A204.1 (cell line): Measurements from ENCODE around the gene C4A.
"Not testable (repeated sequence)": the region's sequence is repeated elsewhere in the genome, so short reads cannot be mapped to it uniquely, and the experiment has no call there.

Source experiments
- FAIRE-seq: peaks from 2 replicates; lab custom pipeline; 2012; peaks lifted over from hg19 to GRCh38; lab: Jason Lieb, UNC

C4A gene

DNA sequence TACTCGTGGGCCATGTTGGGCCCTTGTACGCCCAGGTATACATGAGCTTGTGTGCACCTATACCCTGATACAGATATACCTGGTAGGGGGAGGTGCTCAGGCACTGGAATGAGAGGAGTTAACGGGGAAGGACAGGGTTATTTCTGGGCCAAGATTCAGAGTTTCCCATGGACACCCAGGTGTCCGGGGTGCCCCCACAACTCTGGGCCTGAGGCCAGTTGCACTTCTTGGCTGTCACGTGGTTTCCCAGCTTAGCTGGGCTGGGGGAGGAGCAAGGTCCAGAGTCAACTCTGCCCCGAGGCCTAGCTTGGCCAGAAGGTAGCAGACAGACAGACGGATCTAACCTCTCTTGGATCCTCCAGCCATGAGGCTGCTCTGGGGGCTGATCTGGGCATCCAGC lies at the start of gene C4A:
C4A (plus strand) TSS at position 314 of the 400 bp plus-strand sequence; CDS start at position 365, 51 bp downstream.
- FAIRE-seq = not testable (repeated sequence)

GRCh38 chr6:31932137-31932536 lies 49.7 kb upstream of the C4A start:
- not testable (repeated sequence) for FAIRE-seq

GRCh38 chr6:31933537-31933936 lies 48.3 kb upstream of the C4A start:
- no peak for FAIRE-seq

DNA sequence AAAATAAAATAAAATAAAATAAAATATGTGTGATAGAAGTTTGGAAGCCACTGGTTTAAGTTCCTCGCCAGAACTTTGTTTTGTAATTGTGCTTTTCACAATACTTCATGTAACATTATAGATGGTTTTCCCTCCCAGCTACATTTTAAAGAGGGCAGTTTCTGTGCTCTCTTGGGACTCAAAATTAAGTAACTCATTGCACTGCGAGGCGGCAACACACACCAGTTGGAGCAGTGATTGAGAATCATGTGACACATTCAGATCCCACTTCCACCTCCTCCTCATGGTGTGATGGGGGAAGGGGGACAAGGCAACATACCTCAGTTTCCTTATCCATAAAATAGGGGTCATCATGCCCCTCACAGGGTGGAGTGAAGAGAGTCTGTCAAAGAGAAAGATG lies 46.8 kb upstream of the C4A start:
- FAIRE-seq = no peak

- FAIRE-seq = no peak
These were observed 46.0 kb upstream of the C4A start for GRCh38 chr6:31935823-31936222.

DNA sequence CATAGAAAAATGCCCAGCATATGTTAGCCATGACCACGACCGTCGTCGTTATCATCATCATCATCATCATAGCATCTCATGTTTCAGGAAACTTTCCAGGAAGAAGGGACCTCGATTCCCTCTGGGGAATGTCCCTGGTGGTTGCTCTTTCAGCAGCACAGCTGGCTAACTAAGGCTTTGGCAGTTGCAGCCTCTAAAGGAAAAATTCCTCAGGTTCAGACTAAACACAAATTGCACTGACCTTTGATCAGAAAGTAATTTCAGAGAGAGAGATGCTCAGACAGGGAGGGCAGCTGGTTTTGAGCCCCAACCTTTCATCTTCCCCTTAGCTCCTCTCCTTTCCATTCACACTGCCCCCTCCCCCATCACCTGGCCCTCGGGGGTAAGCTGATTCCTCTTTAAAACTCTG lies 41.6 kb upstream of the C4A start:
- FAIRE-seq = no peak

DNA sequence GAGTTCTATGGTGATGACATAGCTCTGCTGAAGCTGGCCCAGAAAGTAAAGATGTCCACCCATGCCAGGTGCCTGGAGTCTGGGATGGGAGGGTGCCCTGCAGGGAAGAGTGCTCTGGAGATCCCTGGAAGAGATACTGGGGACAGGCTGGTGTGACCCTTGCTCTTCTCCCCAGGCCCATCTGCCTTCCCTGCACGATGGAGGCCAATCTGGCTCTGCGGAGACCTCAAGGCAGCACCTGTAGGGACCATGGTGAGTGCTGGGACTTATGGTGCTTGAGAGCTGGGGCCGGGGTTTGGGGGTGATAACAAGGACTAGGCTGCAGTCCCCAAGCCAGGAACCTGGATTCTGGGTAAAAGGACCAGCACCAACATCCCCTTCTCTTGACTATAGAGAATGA lies 38.1 kb upstream of the C4A start:
- FAIRE-seq = no peak

GRCh38 chr6:31945154-31945506 lies 36.7 kb upstream of the C4A start:
- FAIRE-seq = no peak

GRCh38 chr6:31945507-31946369 lies 36.1 kb upstream of the C4A start, which contains the start of gene CFB:
Gene CFB (plus strand): TSS chr6:31946095. CDS start chr6:31946222, 127 bp downstream.
- FAIRE-seq = peak; percentile 77

DNA sequence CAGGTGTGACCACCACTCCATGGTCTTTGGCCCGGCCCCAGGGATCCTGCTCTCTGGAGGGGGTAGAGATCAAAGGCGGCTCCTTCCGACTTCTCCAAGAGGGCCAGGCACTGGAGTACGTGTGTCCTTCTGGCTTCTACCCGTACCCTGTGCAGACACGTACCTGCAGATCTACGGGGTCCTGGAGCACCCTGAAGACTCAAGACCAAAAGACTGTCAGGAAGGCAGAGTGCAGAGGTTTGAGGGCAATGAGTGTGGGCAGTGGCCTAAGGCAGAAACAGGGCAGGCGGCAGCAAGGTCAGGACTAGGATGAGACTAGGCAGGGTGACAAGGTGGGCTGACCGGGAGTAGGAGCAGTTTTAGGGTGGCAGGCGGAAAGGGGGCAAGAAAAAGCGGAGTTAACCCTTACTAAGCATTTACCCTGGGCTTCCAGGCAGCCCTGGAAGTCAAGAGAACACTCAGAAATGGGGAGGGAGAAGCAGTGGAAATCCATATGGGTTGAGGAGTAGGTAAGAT lies 35.4 kb upstream of the C4A start:
- FAIRE-seq = no peak

DNA sequence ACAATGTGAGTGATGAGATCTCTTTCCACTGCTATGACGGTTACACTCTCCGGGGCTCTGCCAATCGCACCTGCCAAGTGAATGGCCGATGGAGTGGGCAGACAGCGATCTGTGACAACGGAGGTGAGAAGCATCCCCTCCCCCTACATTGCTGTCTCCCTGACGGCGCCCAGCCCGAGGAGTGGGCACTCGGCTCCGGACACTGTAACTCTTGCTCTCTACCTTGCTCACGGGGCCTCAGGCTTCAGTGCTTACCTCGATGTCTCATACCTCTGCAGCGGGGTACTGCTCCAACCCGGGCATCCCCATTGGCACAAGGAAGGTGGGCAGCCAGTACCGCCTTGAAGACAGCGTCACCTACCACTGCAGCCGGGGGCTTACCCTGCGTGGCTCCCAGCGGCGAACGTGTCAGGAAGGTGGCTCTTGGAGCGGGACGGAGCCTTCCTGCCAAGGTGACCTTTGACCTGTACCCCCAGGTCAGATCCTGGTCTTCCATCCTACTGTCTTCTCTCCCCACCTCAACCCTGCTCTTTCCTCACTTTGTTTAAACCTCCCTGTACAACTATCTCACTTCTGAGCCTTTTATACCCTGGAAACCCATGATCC lies 34.7 kb upstream of the C4A start:
- FAIRE-seq = no peak

GRCh38 chr6:31947864-31948263 lies 34.0 kb upstream of the C4A start:
- no peak for FAIRE-seq

- no peak for FAIRE-seq
These were observed 33.6 kb upstream of the C4A start for GRCh38 chr6:31948306-31948705.

DNA sequence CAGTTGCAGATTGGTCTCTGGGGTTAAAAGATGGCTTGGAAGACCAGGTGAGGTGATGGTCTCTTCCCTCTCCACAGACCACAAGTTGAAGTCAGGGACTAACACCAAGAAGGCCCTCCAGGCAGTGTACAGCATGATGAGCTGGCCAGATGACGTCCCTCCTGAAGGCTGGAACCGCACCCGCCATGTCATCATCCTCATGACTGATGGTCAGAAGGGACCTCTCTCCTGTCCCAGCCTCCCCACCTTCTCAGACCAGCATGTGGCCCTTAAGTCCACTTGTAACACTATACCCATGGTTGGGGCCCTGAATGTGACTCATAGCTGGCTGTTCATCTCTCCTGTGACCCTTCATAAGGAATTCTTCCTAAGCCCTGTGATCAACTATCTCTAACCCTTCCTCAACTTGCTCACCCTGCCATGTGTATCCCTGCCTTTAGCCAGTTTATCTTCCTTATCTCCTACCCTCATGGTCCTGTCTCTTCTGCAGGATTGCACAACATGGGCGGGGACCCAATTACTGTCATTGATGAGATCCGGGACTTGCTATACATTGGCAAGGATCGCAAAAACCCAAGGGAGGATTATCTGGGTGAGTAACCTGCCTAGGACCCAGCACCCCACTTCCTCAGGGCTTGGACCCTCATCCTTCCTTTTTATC lies 33.0 kb upstream of the C4A start:
- no peak for FAIRE-seq

DNA sequence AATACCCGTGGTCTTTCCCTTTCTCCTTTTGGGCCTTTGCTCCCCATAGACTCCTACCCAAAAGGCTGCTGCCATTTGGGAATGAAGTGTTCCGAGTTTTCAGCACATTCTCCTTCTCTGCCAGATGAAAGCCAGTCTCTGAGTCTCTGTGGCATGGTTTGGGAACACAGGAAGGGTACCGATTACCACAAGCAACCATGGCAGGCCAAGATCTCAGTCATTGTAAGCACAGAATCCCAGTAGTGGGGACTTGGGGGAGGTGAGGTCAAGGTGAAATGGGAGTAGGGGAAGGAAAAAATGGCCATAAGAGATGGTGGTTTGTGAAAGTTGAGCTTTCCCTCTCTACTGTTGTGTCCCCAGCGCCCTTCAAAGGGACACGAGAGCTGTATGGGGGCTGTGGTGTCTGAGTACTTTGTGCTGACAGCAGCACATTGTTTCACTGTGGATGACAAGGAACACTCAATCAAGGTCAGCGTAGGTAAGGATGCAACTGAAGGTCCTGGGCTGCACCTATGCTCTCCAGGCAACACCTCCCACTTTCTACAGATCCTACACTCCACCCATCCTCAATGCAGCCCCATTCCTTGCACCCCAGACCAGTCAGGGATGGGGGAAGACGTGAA lies 31.8 kb upstream of the C4A start:
- no peak for FAIRE-seq

DNA sequence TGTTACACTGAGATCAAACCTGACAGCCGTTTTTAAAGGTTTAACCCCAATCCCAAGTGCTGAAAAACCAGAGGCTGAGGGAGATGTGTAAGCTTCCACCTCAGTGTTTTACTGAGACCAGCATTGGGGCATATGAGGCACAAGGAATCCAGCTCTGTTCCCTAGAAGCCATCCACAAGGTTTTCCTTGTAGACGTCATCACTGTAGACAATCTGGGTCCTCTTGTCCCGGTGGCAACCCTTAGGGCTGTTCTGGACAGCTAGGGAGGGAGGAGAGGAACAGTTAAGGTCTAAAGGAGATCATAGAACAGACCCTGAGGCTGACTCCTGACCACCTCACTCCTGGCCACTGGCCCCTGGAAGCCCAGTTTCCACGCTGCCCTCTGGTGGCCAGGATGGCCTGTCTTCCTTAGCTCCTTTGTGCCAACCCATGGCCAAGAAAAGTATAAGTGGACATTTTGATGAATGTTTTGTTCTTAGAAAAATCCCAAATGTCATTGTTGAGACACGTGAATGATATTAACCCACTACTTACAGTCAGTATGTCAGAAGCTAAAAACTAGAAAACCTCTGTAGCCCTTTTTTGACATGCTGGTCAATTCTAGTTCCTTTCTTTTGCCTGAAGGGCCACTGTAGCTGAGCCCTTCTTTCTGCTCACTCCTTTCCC lies 29.6 kb upstream of the C4A start:
- peak; percentile 69 for FAIRE-seq

DNA sequence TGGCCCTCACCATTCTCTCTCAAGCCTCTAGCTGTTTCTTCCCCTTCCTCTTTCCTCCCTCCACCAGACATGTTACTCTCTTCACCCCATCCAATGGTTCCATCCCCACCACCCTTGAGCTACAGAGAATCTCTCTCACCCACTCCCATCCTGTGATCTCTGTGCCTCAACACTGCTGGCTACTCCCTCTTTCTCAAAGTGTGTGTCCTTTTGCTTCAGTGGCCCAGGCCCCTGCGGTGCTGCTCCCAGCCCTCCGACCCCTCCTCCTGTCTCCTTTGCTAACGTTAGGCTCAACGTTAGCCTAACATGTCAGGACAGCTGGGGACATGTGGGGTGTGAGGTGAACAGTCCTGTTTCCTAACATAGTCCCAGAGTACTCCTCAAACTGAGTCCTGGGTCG lies 29.0 kb upstream of the C4A start:
- FAIRE-seq = no peak

DNA sequence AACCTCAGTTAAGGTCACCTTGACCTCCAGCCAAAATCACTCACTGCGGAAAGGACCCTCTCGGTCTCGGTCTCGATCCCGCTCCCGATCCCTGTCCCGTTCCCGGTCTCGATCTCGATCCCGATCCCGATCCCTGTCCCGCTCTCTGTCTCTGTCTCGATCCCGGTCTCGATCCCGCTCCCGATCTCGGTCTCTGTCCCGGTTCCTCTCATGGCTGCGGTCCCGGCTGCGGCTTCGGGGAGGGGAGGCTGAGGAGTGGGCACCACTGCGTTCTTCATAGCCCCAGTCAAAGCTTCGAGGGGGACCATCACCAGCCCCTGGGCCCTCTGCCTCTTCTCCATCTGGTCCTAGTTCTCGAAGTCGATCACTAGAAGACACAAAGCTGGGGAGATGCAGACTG lies 27.3 kb upstream of the C4A start:
- no peak for FAIRE-seq

- FAIRE-seq = no peak
These were observed 25.1 kb upstream of the C4A start for GRCh38 chr6:31956796-31957195.

DNA sequence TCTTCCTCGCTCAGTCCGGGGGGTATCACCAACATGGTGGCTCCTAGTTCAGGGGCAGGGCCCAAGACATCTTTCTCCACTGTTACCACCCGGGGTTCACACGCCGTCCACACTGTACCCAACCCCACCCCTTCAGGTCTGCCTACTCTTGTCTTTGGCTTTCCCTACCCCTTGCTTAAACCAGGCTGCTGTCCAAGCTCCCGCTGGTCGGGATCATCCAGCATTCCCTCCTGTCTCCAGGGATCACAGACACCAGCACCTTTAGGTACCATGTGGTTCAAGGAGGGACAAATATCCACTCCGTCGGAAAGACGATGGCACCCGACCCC lies 23.5 kb upstream of the C4A start:
- FAIRE-seq = no peak

- FAIRE-seq = peak; percentile 90
These were observed 22.8 kb upstream of the C4A start, which contains the start of the genes NELFE and SKIC2 for GRCh38 chr6:31958741-31959739. Gene NELFE (minus strand): TSS chr6:31958971. CDS start chr6:31958446, 525 bp downstream. Gene SKIC2 (plus strand): TSS chr6:31959175. CDS start chr6:31959193, 18 bp downstream.
